ENCODE data around the gene COPZ2.

COPZ2 gene

GRCh38 chr17:48004983-48005382 is 32.6 kb downstream of the COPZ2 start:
- no peak for TF ChIP-seq CTCF (IDR thresholded peaks at IDR 0.05; ENCODE audit: low read length)
- no peak for TF ChIP-seq EZH2 (IDR thresholded peaks at IDR 0.05; ENCODE audit: borderline replicate concordance, low read length)
- Histone ChIP-seq H3K79me2 (ENCODE audit: insufficient read depth, low read length) (no peaks in the 10 kb centered on the region), H3K36me3 (ENCODE audit: insufficient read depth, low read length) (no peaks in the 10 kb centered on the region), H3K27me3 (ENCODE audit: insufficient read depth, low read length) (no peaks in the 10 kb centered on the region; the same call in 1 of the 2 replicates), H3K9me3 (ENCODE audit: low read length) (no peaks in the 10 kb centered on the region), H3K4me2 (ENCODE audit: low read length) (no peak overlapping the region), H3K27ac (ENCODE audit: low read depth, low read length, poor library complexity, severe bottlenecking) (no peak overlapping the region), H4K20me1 (ENCODE audit: insufficient read depth, low read length) (no peaks in the 10 kb centered on the region), H3K9ac (ENCODE audit: low read length) (no peak overlapping the region), H3K4me3 (ENCODE audit: low read depth, low read length, poor library complexity, severe bottlenecking) (no peak overlapping the region), H3K9me2 (ENCODE audit: low read depth, low read length) (no peaks in the 10 kb centered on the region), H2AFZ (ENCODE audit: low read length) (no peak overlapping the region), H3F3A (ENCODE audit: insufficient read depth, low read length) (no peaks in the 10 kb centered on the region), H3K4me1 (ENCODE audit: insufficient read depth, low read length, severe bottlenecking) (peaks cover 8% of the 10 kb centered on the region)

GRCh38 chr17:48003417-48004151 is 34.0 kb downstream of the COPZ2 start:
- Histone ChIP-seq H3K9me2 (ENCODE audit: low read depth, low read length) (no peaks in the 10 kb centered on the region), H3K27me3 (ENCODE audit: insufficient read depth, low read length) (no peaks in the 10 kb centered on the region; the same call in 1 of the 2 replicates), H3K4me3 (ENCODE audit: low read depth, low read length, poor library complexity, severe bottlenecking) (no peak overlapping the region), H3F3A (ENCODE audit: insufficient read depth, low read length) (no peaks in the 10 kb centered on the region), H3K4me1 (ENCODE audit: insufficient read depth, low read length, severe bottlenecking) (peaks cover 8% of the 10 kb centered on the region), H3K9me3 (ENCODE audit: low read length) (no peaks in the 10 kb centered on the region), H2AFZ (ENCODE audit: low read length) (no peak overlapping the region), H3K4me2 (ENCODE audit: low read length) (no peak overlapping the region), H3K27ac (ENCODE audit: low read depth, low read length, poor library complexity, severe bottlenecking) (no peak overlapping the region), H3K9ac (ENCODE audit: low read length) (no peak overlapping the region), H3K36me3 (ENCODE audit: insufficient read depth, low read length) (no peaks in the 10 kb centered on the region), H3K79me2 (ENCODE audit: insufficient read depth, low read length) (no peaks in the 10 kb centered on the region), H4K20me1 (ENCODE audit: insufficient read depth, low read length) (no peaks in the 10 kb centered on the region)
- TF ChIP-seq EZH2 (IDR thresholded peaks at IDR 0.05; ENCODE audit: borderline replicate concordance, low read length) (no peak), CTCF (IDR thresholded peaks at IDR 0.05; ENCODE audit: low read length) (no peak)

- Histone ChIP-seq H3K27ac (ENCODE audit: low read depth, low read length, poor library complexity, severe bottlenecking) (no peak overlapping the region), H3F3A (ENCODE audit: insufficient read depth, low read length) (no peaks in the 10 kb centered on the region), H3K27me3 (ENCODE audit: insufficient read depth, low read length) (no peaks in the 10 kb centered on the region), H2AFZ (ENCODE audit: low read length) (no peak overlapping the region), H4K20me1 (ENCODE audit: insufficient read depth, low read length) (no peaks in the 10 kb centered on the region), H3K4me3 (ENCODE audit: low read depth, low read length, poor library complexity, severe bottlenecking) (no peak overlapping the region), H3K79me2 (ENCODE audit: insufficient read depth, low read length) (no peaks in the 10 kb centered on the region), H3K9me3 (ENCODE audit: low read length) (no peaks in the 10 kb centered on the region), H3K36me3 (ENCODE audit: insufficient read depth, low read length) (no peaks in the 10 kb centered on the region), H3K9me2 (ENCODE audit: low read depth, low read length) (no peaks in the 10 kb centered on the region), H3K9ac (ENCODE audit: low read length) (no peak overlapping the region), H3K4me1 (ENCODE audit: insufficient read depth, low read length, severe bottlenecking) (peaks cover 8% of the 10 kb centered on the region), H3K4me2 (ENCODE audit: low read length) (no peak overlapping the region)
- TF ChIP-seq EZH2 (IDR thresholded peaks at IDR 0.05; ENCODE audit: borderline replicate concordance, low read length) (no peak), CTCF (IDR thresholded peaks at IDR 0.05; ENCODE audit: low read length) (no peak)
Measured at GRCh38 chr17:48002916-48003416, 34.6 kb downstream of the COPZ2 start.

All from OCI-LY1 (cell line).